DLD1 (cell line): Measurements from ENCODE around the gene ACAP3.

Experiments
- in situ Hi-C: cut with HindIII; loops from 2 replicates; pipeline ENCODE4 v1.10.0; 2017; ENCODE audit warnings: low sequenced_read_pairs

Gene ACAP3, protein sequence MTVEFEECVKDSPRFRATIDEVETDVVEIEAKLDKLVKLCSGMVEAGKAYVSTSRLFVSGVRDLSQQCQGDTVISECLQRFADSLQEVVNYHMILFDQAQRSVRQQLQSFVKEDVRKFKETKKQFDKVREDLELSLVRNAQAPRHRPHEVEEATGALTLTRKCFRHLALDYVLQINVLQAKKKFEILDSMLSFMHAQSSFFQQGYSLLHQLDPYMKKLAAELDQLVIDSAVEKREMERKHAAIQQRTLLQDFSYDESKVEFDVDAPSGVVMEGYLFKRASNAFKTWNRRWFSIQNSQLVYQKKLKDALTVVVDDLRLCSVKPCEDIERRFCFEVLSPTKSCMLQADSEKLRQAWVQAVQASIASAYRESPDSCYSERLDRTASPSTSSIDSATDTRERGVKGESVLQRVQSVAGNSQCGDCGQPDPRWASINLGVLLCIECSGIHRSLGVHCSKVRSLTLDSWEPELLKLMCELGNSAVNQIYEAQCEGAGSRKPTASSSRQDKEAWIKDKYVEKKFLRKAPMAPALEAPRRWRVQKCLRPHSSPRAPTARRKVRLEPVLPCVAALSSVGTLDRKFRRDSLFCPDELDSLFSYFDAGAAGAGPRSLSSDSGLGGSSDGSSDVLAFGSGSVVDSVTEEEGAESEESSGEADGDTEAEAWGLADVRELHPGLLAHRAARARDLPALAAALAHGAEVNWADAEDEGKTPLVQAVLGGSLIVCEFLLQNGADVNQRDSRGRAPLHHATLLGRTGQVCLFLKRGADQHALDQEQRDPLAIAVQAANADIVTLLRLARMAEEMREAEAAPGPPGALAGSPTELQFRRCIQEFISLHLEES

DNA sequence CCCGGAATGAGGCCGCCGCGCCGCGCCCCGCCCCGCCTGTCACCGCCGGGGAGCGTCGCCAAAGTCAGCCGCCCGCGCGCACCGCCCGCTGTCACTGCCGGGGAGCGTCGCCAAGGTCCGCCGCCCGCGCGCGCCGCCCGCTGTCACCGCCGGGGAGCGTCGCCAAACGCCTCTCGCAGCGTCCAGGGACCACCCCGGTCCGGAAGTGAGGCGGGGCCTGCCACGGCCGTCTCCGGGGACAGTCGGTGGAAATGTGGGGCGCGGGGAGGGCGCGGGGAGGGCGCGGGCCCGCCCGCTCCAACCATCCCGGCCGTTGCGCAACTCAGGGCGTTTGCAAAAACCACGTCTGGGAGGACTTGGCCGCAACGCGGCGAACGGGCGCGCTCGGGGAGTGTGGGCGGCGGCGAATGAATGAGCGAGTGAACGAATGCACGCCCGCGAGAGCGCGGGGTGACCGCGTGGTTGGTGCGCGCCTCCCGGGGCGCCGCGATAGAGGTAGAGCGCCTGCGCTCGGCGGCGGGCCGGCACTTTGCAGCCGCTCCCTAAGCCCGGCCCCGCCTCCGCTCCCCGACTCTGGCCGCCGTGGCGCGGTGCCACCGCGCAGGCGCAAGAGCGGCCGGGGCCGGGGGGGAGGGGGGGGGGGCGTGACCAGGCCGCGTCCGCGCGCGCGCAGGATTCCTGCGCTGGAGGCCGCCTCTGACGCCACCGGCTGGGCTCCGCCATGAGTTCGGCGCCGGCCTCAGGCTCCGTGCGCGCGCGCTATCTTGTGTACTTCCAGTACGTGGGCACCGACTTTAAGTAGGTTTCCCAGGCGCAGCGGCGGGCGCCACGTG is at the start of gene ACAP3, which contains the start of gene PUSL1:
Gene ACAP3 (minus strand): TSS at position 8 of the 833 bp plus-strand sequence. CDS start 115 bp downstream, outside the sequence.
Gene PUSL1 (plus strand): TSS at position 675 of the 833 bp plus-strand sequence. CDS start 47 bp downstream, at position 722.
- in situ Hi-C loops, result no loop called here

DNA sequence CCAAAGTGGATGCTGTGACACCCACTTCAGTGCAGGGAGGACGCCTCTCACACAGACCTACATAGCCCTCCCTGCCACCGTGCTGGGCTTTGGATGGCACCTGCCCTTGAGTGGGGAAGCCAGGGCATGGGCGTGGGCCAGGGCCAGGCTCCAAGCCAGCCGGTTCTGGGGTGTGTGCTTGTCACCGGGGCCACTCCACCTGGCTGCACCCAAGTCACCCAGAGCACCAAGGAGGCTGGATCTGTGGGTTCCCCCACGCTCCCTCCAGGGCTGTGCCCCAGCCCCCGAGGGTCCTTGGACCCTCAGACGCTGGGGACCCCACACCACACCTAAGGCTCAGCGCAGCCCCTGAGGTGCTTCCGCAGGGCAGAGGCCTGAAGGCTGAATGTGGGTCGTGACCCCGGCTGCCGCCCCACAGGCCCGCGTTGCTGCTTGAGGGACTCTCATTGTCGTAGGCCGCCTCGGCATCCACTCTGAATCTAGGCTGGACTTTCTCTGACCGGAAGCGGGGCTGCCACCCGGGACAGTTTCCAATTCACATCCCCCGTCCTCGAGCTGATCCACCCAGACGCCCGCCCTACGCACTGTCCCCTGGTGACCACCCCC is 49.2 kb upstream of the ACAP3 start:
- in situ Hi-C loops, result no loop called here

DNA sequence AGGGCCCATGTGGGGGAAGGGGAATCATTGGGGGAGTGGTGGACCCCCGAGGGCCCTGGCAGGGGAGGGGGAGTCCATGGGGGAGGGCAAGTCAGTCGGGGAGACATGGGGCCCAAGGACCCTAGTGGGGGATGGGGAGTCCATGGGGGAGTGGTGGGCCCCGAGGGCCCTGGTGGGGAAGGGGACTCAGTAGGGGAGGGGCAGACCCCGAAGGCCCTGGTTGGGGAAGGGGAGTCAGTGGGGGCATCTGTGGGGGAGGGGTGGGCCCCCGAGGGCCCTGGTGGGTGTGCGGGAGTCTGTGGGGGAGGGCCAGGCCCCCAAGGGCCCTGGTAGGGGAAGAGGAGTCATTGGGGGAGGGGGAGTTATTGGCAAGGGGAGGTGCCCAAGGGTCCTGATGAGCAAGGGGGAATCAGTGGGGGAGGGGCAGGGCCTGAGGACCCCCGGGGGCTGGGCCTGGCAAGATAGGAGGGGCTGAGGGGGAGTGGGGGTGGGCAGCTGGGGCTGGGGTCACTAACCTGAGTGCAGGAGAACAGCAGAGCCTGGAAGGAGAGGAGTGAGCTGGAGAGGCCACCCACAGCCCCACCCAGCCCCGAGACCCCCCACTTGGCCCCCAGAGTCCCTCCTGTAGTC is 48.6 kb upstream of the ACAP3 start:
- in situ Hi-C loops, result no loop called here

DNA sequence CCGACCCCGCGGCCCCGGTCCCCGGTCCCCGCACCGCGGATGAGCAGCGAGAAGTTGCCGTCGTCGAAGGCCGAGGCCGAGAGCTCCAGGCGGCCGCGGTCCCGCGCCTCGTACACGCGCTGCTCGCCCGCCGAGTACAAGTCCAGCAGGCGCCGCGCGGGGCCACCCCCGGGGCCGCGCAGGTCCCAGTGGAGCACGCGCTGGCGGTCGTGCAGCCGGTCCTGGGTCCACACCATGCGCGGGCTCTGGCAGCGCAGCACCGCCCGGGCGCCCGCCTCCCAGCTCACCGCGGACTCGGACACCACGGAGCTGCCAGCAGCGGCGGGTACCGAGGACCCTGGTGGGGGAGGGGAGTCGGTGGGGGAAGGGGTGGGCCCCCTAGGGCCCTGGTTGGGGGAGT is 47.7 kb upstream of the ACAP3 start:
- in situ Hi-C loops, result no loop called here

DNA sequence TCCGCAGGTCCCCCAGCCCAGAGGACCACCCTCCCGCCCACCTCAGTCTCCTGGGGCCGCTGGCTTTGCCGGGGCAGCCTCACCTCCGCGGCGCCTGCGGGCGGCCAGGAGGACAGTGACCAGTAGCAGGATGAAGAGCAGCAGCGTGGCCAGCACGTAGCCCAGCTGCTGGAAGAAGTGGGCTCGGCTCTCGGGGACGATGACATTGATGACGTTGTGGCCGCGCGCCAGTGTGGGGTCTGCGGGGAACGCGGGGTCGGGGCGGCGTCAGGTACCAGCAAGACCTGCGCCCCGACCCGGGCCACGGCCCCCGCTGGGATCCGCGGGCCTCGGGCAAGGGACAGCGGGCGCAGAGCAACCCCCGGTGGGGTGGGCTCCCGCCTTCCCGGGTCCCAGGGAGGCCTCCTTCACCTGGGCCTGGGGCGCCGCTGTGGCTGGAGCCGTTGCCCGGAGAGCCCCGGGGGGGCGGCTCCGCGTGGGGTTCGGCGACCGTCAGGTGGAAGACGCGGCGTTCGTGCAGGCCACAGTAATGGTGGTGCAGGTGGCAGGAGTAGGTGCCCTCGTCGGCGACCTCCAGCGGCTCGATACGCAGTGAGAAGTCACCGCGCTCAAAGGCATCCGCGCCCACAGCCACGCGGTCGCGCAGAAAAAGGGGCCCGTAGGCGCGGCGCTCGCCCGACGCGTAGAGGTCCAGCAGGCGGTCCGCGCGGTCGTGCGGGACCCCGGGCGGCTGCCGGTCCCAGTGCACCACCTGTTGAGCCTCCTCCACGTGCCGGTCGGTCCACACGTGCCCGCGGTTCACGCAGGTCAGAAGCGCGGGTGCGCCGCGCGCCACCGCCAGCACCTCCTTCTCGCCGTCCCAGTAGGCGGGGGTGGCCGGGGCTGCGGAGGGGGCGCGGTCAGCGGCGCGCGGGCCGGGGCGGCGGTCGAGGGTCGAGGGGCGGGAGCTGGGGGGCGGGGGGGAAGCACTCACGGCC is 46.8 kb upstream of the ACAP3 start:
- in situ Hi-C loops, result no loop called here

DNA sequence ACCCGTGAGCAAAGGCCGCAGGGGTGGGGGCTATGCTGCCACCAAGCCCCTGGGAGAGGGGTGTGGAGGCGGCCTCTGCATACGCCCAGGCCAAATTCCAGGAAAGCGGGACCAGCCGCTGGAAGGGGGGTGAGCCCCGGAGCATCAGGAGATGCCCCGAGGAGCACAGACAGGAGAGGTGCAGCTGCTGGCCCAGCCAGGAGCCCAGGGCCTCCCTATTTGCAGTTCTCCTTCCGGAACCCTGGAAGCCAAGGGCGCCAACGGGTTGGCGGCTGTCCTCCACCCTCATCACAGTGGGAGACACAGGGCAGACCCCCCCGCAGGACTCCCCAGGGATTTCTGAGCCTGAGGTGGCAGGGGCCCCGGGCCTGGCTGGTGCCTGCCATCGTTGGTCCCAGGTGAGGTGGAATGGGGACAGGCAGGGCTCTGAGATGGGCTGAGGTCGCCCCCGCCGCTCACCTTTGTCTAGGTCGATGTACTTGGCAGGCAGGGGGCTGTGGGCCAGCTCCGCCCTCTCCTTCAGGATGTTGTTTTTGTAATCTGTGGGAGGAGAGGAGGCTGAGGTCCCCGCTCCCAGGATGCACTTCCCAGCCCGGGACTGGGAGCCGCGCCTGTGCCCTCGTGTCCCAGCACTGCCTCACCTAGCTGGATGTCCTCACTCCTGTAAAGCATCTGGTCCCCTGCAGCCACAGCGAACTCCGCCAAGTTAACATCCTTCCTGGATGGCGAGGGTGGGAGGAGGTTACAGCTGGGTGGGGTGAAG is 45.8 kb upstream of the ACAP3 start:
- in situ Hi-C loops, result no loop called here

DNA sequence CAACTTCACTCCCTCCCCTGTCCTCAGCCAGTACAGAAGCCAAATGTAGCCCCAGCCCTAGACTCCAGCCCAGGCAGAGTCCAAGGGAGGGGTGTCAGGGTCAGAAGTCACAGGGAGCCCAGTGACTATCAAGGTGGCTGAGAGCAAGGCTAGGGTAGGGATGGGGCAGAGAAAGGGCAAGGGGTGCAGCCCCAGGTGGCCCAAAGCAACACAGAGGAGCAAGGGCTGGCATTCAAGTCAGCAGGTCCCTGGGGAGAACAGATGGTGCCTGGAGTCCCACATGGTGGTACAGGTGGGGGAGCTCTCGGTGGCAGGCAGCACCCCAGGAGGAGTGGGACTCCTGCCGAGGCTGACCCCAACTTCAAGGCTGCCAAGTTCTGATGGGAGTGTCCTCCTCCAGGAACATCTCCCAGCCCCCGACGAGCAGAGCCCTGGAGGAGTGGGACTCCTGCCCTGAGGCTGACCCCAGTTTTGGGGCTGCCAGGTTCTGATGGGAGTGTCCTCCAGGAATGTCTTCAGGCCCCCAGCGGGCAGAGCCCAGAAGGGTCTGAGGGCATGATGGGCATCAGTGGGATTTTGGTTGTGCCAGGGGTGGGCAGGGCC is 45.2 kb upstream of the ACAP3 start:
- in situ Hi-C loops, result no loop called here

DNA sequence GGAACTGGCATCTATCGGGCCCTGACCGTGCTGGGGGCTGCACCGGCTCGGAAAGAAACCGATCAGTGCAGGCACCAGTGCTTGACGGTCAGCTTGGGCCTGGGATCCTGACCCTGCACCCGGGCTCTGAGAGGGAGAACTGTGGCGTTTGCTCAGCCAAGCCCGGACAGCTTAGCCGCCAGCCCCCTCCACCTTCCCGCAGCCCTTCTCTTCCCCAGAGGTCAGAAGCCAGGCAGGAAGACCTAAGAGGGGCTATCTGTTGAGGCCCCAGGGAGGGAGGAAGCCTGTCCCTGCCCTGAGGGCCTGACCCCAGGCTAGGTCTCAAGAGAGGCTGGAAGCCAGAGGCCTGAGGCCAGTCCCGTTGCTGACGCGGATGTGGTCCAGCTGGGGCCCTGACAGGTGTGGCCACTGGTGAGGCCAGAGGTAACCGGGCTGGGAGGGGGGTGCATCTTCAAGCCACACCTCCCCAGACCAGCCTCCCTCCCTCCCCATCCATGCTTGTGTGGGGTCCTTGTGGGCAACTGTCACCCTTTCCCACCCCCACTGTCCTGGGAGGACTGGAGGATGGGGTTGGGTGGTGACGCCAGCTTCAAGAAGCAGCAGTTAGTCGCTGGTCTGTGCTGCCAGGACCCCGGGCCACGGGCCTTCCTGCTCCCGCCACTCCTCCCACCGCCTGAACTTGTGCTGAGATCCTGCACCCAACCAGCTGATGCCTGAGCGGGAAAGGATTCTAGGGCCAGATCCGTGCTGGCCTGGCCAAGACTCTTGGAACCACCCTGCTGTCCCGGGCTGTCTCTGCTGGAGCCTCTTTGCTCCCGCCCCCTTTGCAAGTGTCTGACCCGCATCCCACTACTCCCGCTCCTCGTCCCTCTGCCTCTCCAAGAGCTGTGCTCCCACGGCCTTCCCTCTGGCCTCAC is 44.0 kb upstream of the ACAP3 start:
- in situ Hi-C loops, result no loop called here

DNA sequence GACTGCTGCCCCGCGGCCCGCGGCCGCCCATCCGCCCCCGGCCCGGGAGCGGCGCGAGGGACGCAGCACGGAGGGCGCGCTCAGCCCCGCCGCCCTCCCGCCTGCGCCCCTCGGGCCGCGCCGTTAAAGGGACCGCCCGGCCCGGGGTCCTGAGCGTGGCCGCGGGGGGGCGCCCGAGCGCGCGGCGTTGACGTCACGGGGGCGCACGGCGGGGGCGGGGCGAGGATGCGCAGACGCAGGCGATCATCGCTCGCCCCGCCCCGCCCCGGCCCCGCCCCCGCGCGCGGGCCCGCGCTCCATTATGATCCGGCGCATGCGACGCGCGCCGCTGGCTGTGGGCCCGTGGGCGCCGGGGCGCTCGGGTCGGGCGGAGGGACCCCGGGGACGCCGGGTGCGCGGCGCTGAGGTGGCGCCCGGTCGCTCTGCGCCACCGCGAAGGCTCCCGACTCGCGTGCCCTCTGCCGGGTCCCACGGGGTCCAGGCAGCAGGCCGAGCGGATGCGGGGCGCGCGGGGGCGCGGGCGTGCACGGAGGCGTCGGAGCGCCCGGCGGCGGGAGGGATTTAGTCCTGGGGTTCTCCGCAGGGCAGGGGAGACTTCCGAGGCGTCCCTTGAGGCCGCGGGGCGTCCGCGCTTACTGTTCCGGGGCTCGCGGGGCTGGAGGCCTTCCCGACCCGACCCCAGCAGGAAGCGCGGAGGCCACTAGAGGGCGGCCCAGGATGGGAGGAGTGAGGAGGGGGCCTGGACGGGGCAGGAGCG is 41.7 kb upstream of the ACAP3 start, which contains the start of gene DVL1:
Gene DVL1 (minus strand): TSS at position 163 of the 757 bp plus-strand sequence. CDS start 353 bp downstream, outside the sequence.
- in situ Hi-C loops, result no loop called here

DNA sequence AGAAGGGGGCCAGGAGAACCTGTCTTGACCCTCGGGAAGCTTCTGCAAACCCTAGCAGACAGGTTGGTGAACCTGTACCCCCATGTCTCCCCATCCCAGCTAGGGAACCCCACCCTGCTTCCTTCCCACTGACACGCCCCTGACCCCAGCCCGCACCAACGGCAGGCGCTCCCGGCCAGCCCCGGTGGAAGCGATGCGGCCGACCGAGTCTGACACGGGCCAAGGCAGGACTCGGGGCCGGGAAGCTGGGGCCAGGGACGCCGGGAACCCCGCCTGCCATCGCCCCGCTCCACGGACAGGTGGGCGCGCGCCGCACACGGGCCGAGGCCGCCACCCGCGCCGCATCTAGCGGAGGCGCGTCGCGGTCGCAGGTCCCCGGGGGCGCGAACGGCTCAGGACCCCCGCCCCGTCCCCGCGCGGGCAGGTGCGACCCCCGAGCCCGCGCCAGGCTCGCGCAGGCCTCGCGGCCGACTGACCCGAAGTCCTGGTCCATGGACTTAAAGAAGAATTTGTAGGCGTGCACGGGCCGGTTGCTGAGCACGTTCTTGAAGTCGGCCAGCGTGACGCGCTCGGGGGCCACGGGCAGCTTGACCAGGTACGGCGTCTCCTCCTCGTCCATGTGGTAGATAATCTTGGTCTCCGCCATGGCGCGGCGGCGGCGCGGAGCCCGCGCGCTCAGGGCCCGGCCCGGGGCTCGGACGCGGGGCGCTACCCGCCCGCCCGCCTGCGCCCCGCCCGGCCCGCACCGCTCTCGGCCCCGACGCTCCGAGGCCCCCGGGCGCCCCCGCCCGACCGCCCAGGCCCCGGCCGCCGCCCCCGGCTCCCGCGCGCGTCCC is 40.9 kb upstream of the ACAP3 start:
- in situ Hi-C loops, result no loop called here

DNA sequence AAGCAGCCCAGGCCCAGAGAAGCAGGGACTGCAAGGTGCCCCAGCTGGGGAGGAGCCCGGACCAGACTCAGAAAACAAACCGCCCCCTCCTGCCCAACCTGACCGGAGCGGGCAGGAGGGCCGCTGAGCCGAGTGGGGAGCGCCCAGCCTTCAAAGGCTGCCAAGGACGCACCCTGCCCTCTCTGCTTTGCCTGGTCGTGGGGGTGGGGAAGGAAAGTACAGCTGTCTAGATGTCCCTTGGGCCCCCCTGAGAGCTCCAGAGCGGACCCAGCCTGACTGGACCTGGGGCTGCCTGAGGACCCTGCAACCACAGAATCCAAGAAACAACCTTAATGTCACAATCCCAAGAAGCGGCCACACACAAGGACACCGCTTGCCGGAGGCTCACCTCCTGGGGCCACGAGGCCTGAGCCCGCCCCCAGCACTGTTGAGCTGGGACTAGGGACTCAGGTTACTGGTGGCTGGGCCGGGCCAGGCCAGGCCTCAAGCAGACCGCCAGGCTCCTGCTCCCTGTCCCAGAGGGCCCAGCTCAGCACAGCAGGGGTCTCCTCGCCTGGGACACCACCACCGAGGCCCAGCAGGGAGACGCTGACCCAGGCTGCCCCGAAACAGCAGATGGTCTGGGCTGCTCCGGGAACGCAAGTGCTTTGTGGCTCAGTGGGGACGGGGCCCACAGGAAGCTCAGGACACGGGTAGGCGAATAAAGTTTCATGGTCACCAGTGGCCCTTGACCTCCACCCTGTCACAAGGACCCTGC is 40.1 kb upstream of the ACAP3 start:
- in situ Hi-C loops, result no loop called here

DNA sequence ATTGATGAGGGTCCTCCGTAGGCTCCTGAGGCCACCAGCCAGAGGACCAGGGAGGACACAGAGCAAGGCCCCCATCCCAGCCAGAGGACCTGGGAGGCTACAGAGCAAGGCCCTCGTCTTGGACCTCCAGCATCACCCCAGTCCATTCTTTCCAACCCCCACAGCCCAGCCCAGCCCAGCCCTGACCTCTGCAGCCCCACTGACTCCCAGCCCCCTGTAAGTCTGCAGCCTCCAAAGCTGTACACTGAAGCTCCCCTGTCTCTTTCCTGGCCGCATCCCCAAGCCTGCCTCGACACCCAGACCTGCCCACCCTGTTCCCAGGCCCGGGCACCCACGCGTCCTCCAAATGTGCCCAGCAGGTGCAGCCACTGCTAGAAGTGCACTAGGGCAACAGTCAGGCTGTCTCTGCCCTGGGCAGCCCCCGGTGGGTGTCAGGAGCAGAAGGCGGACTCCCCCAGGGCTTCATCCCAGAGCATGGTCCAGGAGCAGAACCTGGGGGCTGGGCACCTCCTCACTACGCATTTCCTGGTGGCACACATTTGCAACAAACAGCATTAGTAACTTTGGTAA is 39.4 kb upstream of the ACAP3 start:
- in situ Hi-C loops, result no loop called here

DNA sequence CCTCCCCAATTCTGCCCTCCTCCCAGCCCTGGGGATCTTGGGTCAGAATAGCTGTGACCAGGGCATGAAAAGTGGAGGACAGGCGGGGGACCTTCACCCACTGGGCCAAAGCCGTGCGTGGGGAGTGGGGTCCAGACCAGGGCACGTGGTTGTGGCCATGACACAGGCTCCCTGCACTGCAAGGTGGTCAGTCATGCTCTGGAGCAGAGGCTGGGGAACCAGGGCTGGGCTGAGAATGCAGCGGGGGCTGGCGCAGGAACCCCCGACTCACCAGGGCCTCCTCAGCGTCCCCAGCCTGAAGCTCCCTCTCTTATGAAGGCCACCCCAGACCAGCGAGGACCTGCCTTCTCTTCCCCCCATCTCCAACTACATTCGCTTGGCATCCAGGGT is 38.8 kb upstream of the ACAP3 start:
- in situ Hi-C loops, result no loop called here
